HG02870 (cell line): ENCODE measurements around the gene TRABD.
"Not testable (repeated sequence)": the region's sequence is repeated elsewhere in the genome, so short reads cannot be mapped to it uniquely, and the experiment has no call there.

Experiments used
- ATAC-seq: cut with Tn5 transposase; IDR thresholded peaks from one replicate; pipeline ENCODE4 v1.9.1; 2021; ENCODE audit warnings: mild to moderate bottlenecking, moderate library complexity; ENCODE audit not compliant: unreplicated experiment

Gene TRABD

DNA sequence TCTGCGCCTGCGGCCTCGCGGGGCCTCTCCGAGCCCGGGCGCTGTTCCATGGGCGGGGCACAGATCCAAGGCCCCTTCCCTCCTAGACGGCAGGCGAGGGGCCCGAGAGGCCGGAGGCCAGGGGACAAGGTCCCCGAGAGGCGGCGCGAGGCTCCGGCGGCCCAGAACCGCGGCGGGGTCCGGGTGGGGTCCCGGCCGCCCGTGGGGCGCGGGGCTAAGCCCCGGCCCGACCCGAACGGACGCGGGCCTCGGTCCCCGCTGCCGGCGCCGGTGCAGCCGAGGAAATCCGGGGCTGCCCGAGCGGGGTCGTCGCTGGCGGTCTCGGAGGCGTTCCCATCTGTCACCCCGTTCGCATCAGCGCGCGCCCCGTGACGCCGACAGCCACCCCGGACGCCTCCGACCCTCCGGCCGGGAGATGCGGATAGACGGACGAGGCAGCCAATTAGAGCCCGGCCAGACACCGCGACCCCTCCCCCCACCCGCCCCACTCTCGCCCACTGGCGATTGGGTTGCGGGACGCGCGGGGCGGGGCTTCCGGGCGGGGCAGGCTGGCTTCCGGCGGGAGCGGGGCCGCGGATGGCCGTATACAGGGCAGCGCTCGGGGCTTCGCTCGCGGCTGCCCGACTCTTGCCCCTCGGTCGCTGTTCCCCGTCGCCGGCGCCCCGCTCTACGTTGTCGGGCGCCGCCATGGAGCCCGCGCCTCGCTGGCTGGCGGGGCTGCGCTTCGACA is 14.9 kb downstream of the TRABD start, which contains the start of gene SELENOO:
SELENOO (plus strand) TSS at position 551 of the 730 bp plus-strand sequence; CDS start at position 577, 26 bp downstream.
- peak; percentile 68 for ATAC-seq

DNA sequence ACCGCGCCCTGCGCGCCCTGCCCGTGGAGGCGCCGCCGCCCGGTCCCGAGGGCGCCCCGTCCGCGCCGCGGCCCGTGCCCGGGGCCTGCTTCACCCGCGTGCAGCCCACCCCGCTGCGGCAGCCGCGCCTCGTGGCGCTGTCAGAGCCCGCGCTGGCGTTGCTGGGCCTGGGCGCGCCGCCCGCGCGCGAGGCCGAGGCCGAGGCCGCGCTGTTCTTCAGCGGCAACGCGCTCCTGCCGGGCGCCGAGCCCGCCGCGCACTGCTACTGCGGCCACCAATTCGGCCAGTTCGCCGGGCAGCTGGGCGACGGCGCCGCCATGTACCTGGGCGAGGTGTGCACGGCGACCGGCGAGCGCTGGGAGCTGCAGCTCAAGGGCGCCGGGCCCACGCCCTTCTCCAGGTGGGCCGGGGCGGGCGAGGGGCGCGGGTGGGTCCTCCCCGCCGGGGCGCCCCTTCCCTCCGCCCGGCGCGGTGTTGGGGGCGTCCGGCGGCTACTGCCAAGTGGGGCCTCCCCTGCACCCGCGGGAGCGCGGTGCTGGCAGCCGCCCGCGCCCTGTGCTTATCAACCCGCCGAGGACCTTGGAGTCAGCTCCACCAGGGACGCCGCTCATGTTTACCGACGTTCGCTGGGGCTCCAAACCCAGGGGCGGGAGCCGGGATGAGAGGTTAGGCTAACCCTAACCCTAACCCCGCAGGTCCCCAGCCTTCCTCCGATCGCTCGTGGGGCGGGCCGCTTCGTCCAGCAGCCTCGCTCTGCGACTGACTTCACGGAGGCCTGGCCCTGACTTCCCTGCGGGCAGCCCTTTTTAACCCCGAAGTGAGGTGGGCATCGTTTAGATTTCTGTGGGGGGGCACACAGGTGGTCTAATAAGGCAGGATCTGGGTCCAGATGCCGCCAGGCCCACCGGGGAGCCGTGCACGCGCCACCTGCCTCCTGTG is 15.7 kb downstream of the TRABD start:
- peak; percentile 12 for ATAC-seq

DNA sequence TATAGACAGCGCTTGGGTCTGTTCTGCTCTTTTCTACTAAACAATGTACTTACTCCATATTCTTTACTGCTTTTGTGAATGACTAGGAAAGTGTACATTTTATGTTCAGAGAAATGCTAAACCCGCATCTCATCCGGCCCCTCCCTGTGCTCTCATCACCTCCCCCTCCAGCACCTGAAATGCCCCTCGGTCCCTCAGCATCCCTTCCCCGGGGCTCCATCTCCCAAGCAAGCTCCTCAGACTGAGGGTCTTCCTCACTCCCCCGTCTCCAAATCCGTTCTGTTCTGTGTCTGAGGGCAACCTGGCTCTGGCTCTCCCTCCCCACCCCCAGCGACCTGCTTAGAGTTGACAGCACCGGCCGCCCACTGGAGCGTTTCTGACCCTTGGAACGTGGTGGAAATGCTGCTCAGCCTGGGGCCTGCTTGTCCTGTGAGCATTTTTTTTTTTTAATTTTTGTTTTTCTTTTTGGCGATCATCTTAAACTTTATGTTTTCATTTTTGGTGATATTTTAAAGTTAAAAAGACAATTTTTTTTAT is 16.5 kb downstream of the TRABD start:
- ATAC-seq, result no peak

GRCh38 chr22:50203288-50203687 is 17.6 kb downstream of the TRABD start:
- no peak for ATAC-seq

- no peak for ATAC-seq
These were observed 18.9 kb downstream of the TRABD start for GRCh38 chr22:50204571-50204970.

DNA sequence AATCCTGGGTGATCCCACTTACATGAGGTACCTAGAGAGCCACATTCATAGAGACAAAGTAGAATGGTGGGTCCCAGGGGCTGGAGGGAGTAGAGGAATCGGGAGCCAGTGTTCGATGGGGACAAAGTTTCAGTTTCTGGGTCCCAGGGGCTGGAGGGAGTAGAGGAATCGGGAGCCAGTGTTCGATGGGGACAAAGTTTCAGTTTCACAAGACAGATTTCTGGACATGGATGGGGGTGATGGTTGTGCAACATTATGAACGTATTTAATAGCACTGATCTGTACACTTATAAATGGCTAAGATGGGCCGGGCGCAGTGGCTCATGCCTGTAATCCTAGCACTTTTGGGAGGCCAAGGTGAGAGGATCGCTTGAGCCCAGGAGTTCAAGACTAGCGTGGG is 19.3 kb downstream of the TRABD start:
- not testable (repeated sequence) for ATAC-seq

GRCh38 chr22:50205781-50206569 is 20.3 kb downstream of the TRABD start:
- ATAC-seq, result no peak

- ATAC-seq, result no peak
These were observed 20.9 kb downstream of the TRABD start for GRCh38 chr22:50206599-50206998.

- ATAC-seq, result no peak
These were observed 21.8 kb downstream of the TRABD start for GRCh38 chr22:50207383-50208140.

- ATAC-seq, result no peak
These were observed 22.8 kb downstream of the TRABD start for GRCh38 chr22:50208430-50208938.

DNA sequence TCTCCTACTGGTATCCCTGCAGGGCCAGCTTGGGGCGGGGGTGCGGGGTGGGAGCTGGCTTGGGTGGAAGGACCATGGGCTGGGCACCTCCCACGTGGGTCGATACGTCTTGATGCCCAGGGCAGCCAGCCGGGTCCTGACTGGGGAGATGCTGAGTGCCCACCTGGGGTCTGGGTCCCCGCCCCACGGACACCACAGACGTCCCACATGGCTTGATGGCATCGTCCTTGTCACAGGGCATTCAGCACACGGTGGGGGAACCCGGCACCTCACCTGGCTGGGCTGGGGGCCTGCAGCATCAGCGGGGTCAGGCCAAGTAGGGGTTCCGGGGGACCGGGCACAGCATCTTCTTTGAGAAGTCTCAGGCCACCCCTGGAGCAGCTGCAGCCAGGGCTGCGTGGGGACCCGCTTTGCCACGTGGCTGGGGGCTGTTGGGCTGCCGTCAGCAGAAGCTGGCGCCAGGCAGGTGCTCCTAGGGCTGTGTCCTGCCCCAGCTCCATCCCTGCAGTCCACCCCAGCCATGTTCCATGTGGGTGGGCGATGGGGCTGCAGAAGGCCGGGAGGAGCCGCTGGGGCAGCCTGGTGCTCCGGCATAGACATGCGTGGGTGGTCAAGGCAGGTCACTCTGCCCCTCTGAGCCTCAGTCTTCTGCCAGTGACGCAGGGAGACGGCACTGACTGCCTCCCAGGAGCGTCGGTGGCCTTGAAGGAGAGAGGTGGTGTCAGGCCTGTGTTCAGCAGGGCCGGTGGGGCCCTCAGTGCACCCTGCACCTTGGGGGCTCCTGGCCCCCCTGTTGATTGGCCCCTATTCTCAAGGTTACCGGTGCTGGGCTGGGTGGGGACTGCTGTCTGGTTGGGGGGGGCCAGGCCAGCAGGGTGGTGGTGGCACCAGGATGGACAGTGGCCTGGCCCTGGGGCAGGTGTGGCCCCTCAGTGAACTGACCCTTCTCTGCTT is 23.5 kb downstream of the TRABD start:
- ATAC-seq, result no peak

- ATAC-seq, result no peak
These were observed 24.2 kb downstream of the TRABD start for GRCh38 chr22:50209893-50210292.

DNA sequence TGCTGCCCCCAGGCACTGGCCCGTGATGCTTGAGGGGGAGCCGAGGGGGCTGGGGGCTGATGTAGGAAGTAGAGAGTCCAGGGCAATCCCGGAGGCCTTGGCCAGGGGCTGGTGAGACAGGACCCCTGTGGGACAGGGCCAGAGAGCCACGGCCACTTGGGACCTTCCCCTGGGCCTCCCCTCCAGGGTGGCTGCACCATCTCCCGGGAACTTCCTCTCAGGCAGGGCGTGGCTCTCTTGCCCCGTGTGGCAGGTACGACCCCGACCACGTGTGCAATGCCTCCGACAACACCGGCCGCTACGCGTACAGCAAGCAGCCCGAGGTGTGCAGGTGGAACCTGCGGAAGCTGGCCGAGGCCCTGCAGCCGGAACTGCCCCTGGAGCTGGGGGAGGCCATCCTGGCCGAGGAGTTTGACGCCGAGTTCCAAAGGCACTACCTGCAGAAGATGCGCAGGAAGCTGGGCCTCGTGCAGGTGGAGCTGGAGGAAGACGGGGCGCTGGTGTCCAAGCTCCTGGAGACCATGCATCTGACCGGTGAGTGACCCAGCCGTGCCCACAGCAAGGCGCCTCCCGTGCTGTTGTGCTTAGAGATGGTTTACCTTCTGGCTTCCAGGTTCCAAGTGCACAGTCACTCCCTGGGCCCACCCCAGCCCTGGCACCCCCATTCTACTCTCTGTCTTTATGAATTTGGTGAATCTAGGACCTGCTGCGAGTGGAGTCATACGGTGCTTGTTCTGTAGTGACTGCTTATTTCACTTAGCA is 24.8 kb downstream of the TRABD start:
- no peak for ATAC-seq

- no peak for ATAC-seq
These were observed 25.4 kb downstream of the TRABD start for GRCh38 chr22:50211147-50211546.

DNA sequence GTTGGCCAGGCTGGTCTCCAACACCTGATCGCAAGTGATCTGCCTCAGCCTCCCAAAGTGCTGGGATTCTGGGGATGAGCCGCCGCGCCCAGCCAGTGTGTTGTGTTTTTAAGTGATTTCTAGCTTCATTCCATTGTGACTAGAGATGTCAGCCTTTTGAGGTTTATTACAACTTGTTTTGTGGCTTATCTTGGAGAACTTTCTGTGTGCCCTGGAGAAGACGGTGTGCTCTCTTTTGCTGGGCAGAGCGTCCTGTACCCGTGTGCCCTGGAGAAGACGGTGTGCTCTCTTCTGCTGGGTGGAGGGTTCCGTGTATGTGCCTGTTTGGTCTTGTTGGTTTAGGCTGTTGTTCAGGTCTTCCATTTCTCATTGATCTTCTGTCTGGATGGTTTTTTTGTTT is 27.6 kb downstream of the TRABD start:
- ATAC-seq, result no peak

- no peak for ATAC-seq
These were observed 29.8 kb downstream of the TRABD start for GRCh38 chr22:50215297-50216054.

- no peak for ATAC-seq
These were observed 30.5 kb downstream of the TRABD start for GRCh38 chr22:50216055-50216683.
